ENCODE results near the gene CNNM3.

DNA sequence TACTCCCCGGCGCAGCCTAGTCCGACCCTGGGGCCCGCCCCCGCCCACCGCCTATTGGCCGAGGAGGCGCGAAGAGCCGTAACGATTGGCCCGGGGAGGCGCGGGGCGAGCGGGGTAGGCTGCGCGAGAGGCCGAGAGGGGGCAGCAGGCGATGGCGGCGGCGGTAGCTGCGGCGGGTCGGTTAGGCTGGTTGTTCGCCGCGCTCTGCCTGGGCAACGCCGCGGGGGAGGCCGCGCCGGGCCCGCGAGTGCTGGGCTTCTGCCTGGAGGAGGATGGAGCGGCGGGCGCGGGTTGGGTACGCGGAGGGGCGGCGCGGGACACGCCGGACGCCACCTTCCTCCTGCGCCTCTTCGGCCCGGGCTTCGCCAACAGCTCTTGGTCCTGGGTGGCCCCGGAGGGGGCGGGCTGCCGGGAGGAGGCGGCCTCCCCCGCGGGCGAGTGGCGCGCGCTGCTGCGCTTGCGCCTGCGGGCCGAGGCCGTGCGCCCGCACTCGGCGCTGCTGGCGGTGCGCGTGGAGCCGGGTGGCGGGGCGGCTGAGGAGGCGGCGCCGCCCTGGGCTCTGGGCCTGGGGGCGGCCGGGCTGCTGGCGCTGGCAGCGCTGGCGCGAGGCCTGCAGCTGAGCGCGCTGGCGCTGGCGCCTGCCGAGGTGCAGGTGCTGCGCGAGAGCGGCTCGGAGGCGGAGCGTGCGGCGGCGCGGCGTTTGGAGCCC, at the start of gene CNNM3:
- TF ChIP-seq, protein P1, sequence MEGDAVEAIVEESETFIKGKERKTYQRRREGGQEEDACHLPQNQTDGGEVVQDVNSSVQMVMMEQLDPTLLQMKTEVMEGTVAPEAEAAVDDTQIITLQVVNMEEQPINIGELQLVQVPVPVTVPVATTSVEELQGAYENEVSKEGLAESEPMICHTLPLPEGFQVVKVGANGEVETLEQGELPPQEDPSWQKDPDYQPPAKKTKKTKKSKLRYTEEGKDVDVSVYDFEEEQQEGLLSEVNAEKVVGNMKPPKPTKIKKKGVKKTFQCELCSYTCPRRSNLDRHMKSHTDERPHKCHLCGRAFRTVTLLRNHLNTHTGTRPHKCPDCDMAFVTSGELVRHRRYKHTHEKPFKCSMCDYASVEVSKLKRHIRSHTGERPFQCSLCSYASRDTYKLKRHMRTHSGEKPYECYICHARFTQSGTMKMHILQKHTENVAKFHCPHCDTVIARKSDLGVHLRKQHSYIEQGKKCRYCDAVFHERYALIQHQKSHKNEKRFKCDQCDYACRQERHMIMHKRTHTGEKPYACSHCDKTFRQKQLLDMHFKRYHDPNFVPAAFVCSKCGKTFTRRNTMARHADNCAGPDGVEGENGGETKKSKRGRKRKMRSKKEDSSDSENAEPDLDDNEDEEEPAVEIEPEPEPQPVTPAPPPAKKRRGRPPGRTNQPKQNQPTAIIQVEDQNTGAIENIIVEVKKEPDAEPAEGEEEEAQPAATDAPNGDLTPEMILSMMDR (IDR thresholded peaks at IDR 0.05; ENCODE audit: insufficient read depth, low read depth, low read length) = no peak
- no peak for TF ChIP-seq EZH2 (IDR thresholded peaks at IDR 0.05; ENCODE audit: insufficient read depth, low read length)

Data from astrocyte (in vitro differentiated cells and primary cell).